ENCODE data around the gene FLT3.
"Not testable (repeated sequence)": the region's sequence is repeated elsewhere in the genome, so short reads cannot be mapped to it uniquely, and the experiment has no call there.

The FLT3 gene

DNA sequence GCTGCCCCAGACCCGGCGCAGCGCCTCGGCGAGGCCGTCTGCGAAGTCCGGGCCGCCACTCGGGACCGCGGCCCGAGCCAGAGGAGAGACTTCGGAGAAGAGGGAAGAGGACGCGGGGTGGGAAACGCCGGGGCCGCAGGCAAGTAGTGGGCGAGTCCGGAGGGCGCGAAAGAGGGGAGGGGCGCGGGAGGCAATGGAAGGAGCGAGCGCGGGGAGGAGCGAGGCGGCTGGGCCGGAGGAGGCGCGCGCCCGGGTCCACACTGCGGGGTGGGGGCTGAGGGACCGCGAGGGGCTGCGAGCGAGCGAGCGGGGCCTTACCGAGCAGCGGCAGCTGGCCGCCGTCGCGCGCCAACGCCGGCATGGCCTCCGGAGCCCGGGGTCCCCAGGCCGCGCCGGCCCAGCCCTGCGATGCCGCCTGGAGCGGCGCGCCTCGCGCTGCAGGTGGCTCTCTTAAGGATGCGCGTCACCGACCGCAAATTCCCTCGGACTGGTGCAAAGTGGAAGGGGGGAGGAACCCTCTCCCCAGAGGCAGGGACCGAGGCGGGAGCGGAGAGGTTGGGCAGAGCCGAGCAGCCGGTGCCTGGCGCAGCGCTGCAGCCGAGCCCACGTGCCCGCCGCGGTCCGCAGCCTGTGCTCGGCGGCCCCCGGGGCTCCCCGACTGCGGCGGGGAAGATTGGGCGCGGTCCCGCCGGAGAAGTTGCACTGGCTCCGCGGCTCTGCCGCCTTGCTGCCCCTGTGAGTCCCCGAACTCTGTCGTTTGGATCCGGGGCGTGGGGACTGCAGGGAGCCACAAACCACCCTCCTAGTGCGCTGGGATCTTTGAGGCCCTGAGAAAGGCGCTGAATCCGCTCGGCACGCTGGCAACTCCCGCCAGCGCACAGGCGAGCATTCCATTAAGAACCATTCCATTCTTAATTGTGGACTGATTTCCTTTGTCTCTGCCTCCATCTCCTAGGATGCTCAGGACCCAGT lies at the start of gene FLT3:
Gene FLT3, minus strand, starts transcription at position 427 of the 972 bp plus-strand sequence. Its CDS starts 66 bp downstream, at position 361.
- peak; percentile 14 to 32 (median 23) for DNase-seq

DNA sequence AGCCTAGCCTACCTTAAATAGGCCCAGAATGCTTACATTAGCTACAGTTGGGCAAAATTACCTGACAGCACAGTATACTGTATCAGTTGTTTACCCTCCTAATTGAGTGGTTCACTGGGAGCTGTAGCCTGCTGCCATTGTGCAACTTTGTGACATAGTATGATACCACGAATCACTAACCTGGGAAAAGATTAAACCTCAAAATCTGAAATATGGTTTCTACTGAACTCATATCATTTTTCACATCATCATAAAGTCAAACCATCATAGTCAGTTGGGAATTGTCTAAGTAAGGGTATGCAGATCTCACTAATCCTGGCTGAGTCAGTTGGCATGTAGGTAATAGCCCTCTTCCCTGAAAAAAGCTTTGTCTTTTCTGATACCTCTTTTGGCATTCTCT lies 47.1 kb upstream of the FLT3 start:
- peak in 1 of 3 experiments; percentile 1 for DNase-seq

GRCh38 chr13:28145049-28145448 lies 44.7 kb upstream of the FLT3 start:
- DNase-seq: no peak

- not testable (repeated sequence) for DNase-seq
Measured at GRCh38 chr13:28141542-28141941, 41.2 kb upstream of the FLT3 start.

DNA sequence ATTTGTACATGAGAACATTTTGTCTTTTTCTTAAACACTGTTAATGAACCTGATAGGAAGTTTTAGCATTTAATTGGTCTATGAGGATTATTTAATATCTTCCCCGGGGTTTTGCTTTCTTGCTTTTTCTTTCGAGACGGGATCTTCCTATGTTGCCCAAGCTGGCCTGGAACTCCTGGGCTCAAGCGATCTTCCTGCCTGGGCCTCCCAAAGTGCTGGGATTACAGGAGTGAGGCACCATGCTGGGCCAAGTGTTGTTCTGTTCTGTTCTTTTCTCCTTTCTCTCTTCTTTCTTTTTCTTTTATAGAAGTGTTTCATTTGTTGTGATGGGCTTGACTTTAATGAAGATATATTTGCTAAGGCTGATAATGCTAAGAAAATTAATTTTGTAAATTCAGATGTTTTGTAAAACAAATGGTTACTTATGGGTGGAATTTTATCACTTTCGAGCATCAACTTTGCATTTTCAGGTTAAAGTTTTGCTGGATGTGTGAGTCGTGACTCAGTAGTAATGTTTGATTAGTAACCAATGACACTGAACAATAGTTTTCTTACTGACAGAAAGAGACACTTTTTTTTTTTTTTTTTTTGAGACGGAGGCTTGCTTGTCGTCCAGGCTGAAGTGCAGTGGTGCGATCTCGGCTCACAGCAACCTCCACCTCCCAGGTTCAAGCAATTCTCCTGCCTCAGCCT lies 40.2 kb upstream of the FLT3 start:
- DNase-seq: no peak

GRCh38 chr13:28138756-28139470 lies 38.5 kb upstream of the FLT3 start:
- peak; percentile 31 to 78 (median 73) for DNase-seq

GRCh38 chr13:28138012-28138755 lies 37.8 kb upstream of the FLT3 start, which contains the start of gene PAN3:
TSS of gene PAN3 (plus strand) at chr13:28138545. CDS start at chr13:28138658, 113 bp downstream.
- DNase-seq: peak; percentile 80 to 92 (median 86)

GRCh38 chr13:28137596-28137995 lies 37.2 kb upstream of the FLT3 start:
- peak in 2 of 3 experiments; percentile 69 to 84 for DNase-seq

- DNase-seq: peak in 2 of 3 experiments; percentile 8 to 47
Measured at GRCh38 chr13:28136916-28137315, 36.5 kb upstream of the FLT3 start.

- DNase-seq: no peak
Measured at GRCh38 chr13:28131646-28132045, 31.3 kb upstream of the FLT3 start.

DNA sequence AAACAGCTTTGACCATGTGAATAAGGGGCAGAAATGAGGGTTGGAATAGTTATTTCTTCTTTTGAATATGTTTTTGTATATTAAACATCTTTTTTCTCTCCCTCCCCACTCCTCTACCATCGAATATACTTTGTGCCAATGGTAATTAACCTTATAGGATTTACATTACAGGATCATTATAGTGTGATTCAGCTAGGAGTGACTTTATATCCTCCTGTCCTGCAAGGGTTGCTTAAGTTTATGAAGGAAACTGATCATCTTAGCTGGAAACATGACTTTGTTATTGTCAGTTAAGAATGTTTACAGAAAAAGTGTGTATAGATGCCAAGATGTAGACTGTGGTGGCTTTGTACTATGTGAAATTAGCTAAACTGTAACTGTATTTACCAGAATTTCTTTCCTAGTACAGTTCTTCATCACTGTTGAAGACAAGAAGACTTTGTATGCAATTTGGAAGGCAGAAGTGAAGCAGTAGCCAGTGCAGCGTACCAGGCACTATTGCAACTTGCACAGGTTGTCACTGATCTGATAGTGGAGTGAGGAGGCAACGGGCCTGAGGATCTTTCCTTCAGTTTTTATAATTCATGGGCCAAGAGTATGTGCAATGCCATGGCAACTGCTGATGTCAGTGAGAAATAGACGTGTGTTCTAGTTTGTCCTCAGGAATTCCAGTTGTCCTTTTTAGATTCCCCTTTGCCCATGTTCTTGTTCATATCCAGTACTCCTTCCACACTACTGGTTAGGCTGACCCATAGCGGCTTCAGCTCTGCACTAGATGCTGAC lies 29.7 kb upstream of the FLT3 start:
- DNase-seq: no peak

DNA sequence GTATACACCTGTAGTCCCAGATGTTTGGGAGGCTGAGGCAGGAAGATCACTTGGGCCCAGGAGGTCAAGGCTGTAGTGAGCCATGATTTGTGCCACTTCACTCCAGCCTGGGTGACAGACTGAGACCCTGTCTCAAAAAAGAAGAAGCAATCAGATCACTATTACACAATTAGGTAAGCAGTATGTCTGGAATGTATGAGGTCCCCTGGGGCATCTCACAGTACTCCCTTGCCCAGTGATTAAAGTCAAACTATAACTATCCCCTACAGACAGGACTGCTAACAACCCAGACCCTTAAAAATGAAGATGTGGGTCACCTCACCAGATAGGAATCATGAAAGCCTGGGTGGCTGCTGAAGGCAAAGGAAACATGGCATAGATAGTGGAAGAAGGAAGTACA lies 28.6 kb upstream of the FLT3 start:
- DNase-seq: no peak

DNA sequence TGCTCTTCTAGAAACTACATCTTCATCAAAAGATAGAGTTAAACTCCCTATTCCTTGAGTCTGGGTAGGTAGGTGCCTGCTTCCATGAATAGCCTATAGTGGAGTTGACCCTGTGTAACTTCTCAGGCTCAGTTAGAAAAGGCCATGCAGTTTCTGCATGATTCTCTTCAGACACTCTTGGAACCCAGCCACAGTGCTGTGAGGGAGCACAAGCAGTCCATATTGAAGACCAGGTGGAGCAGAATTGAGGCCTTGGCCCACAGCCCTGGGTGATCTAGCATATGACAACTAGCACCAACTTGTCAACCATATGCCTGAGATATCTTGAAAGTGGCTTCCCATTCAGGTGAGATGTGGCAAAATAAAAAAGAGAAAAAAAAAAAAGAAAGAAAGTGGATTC lies 27.7 kb upstream of the FLT3 start:
- no peak for DNase-seq

- DNase-seq: no peak
Measured at GRCh38 chr13:28121224-28121623, 20.8 kb upstream of the FLT3 start.

DNA sequence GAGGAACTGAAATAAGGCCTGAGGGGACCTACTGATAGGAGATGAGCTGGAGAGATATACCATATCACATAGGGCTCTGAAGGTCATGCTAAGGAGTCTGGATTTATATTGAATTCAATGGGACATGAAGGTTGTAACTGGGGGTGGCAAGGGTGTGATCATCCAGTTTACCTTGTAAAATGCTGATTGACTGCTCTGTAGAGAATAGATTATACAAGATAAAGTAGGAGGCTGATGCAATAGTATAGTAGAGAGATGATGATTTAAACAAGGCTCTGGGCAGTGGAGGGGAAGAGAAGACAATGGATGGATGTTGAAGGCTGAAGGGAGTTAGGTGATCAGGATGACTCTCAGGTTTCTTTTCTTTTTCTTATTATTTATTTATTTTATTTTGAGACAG lies 19.9 kb upstream of the FLT3 start:
- DNase-seq: no peak

DNA sequence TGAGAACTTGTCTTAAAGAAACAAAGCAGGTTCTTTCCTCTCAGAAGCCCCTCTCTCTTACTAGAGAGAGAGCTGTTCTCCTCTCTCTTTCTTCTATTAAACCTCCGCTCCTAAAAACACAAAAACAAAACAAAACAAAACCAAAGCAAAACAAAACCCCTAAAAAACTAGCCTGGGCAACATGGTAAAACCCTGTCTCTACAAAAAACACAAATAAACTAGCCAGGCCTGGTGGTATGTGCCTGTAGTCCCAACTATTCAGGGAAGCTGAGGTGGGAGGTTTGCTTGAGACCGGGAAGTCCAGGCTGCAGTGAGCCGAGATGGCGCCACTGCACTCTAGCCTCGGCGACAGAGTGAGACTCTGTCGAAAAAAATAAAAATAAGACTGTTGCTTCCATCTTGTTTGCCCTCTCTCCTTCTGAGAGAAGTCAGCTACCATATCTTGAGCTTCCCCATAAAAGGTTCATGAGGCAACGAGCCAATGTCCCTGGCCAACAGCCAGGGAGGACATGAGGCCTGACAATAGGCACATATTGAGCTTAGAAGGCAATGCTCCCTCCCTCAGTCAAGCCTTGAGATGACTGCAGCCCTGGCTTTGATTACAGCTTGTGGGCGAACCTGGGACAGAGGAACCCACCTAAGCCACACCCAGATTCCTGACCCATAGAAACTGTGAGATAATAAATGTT lies 17.5 kb upstream of the FLT3 start:
- DNase-seq: no peak

DNA sequence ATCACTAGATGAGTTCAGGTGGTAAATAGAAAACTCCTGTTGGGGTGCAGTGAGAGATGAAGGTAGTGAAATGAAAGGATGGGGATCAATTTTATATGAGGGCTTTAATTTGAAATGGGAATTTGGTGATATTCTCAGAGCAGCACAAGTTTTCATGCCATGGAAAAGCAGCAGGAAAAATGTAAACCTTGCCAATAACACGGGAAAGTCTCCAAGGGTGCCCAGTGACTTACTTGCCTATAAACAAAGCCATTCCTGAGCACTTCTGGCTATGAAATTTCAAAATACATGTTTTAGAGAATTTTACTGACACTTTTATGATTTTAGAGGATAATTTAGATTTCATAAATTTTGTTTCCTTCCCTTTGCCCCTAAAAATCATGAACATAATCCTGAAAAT lies 16.4 kb upstream of the FLT3 start:
- no peak for DNase-seq

- no peak for DNase-seq
Measured at GRCh38 chr13:28110414-28110813, 10.0 kb upstream of the FLT3 start.

DNA sequence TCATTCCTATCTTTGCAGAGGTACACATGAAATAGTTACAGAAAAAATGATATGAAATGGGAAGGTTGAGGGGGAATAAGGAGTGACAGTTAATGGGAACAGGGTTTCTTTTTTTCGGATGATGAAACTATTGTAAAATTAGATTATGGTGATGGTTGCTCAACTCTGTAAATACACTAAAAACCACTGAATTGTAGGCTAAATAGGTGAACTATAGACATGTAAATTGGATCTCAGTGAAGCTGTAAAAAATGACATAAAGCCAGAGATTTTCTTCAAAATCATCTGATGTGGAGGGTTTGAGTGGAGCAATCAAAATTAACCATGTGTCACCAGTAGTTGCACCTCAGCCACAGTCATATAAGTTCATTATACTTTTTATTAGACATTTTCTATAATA lies 6.6 kb upstream of the FLT3 start:
- DNase-seq: no peak

- DNase-seq: not testable (repeated sequence)
Measured at GRCh38 chr13:28101886-28102285, 1.5 kb upstream of the FLT3 start.

All from NCI-H1417 (cell line).